ENCODE data around the gene BYSL.

BYSL gene

DNA sequence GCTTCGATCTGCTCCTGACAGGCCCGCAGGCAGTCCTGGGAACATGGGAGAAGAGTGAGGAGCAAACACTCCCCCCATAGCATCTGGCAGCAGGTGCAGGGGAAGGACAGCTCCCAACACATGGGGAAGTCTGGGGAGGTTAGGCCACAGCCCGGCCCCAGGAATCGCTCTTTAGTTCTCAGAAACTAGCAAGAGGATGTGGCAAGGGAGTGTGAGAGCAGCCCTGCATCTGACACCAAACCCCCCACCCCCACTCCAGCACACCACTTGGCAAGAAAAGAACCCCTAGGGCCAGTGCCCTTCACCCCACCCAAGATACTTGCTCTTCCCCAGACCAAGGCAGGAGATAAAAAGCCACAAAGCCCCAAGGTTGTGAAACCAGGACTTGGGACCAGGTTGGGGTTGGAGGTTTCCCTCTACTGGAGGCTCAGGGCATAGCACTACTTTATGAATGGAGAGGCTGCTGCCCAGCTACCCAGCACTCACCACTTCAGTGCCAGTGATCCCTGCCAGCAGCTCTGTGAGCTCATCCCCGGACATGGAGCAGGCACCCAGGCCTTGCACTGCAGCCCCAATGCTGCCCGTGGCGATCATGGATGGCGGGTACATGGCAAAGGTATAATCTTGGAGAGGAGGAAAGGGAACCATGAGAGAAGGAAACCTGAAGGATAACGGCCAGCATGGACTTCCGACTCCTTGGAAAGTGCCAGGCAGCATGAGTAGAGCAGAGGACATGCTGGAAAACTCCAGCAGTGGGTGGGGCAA is 15.0 kb downstream of the BYSL start:
- TF ChIP-seq EZH2phosphoT487 (IDR thresholded peaks at IDR 0.05; ENCODE audit: borderline replicate concordance, low read length): no peak
- TF ChIP-seq, protein P1, sequence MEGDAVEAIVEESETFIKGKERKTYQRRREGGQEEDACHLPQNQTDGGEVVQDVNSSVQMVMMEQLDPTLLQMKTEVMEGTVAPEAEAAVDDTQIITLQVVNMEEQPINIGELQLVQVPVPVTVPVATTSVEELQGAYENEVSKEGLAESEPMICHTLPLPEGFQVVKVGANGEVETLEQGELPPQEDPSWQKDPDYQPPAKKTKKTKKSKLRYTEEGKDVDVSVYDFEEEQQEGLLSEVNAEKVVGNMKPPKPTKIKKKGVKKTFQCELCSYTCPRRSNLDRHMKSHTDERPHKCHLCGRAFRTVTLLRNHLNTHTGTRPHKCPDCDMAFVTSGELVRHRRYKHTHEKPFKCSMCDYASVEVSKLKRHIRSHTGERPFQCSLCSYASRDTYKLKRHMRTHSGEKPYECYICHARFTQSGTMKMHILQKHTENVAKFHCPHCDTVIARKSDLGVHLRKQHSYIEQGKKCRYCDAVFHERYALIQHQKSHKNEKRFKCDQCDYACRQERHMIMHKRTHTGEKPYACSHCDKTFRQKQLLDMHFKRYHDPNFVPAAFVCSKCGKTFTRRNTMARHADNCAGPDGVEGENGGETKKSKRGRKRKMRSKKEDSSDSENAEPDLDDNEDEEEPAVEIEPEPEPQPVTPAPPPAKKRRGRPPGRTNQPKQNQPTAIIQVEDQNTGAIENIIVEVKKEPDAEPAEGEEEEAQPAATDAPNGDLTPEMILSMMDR (IDR thresholded peaks at IDR 0.05; ENCODE audit: low read depth, low read length, poor library complexity, severe bottlenecking): peak; percentile 92
- H4K20me1 ChIP-seq (ENCODE audit: control insufficient read depth, insufficient read depth, low read depth, low read length): peaks cover 3% of the 10 kb centered on the region; the same call in 1 of the 2 replicates
- peak overlapping the region; percentile 76 for H3K4me2 ChIP-seq (ENCODE audit: low read length)
- H3K4me3 ChIP-seq (ENCODE audit: low read length): peak overlapping the region; percentile 95
- no peaks in the 10 kb centered on the region for H3K9me2 ChIP-seq (replicated peaks; ENCODE audit: control insufficient read depth, low read length)
- H3K9me3 ChIP-seq (ENCODE audit: control insufficient read depth, insufficient read depth, low read length): no peaks in the 10 kb centered on the region
- H3K79me2 ChIP-seq (ENCODE audit: control insufficient read depth, low read length): peaks cover 84% of the 10 kb centered on the region
- H3K27me3 ChIP-seq (ENCODE audit: control insufficient read depth, low read length): no peaks in the 10 kb centered on the region
- peak overlapping the region; percentile 86 for H3K27ac ChIP-seq (ENCODE audit: low read depth, low read length)
- H3K36me3 ChIP-seq (ENCODE audit: control insufficient read depth, low read length): peaks cover 100% of the 10 kb centered on the region
- H3K4me1 ChIP-seq (ENCODE audit: control insufficient read depth, low read length): peaks cover 90% of the 10 kb centered on the region
- H3F3A ChIP-seq (ENCODE audit: control insufficient read depth, insufficient read depth): peaks cover 49% of the 10 kb centered on the region

- H3K36me3 ChIP-seq (ENCODE audit: control insufficient read depth, low read length): peaks cover 90% of the 10 kb centered on the region
- H3K27ac ChIP-seq (ENCODE audit: low read depth, low read length): peak overlapping the region; percentile 86
- H3K9me3 ChIP-seq (ENCODE audit: control insufficient read depth, insufficient read depth, low read length): no peaks in the 10 kb centered on the region
- H3K9me2 ChIP-seq (replicated peaks; ENCODE audit: control insufficient read depth, low read length): no peaks in the 10 kb centered on the region
- peaks cover 3% of the 10 kb centered on the region; the same call in 1 of the 2 replicates for H4K20me1 ChIP-seq (ENCODE audit: control insufficient read depth, insufficient read depth, low read depth, low read length)
- H3K79me2 ChIP-seq (ENCODE audit: control insufficient read depth, low read length): peaks cover 84% of the 10 kb centered on the region
- H3K4me1 ChIP-seq (ENCODE audit: control insufficient read depth, low read length): peaks cover 85% of the 10 kb centered on the region
- peak overlapping the region; percentile 95 for H3K4me3 ChIP-seq (ENCODE audit: low read length)
- TF ChIP-seq, protein P1 (IDR thresholded peaks at IDR 0.05; ENCODE audit: low read depth, low read length, poor library complexity, severe bottlenecking): no peak
- TF ChIP-seq EZH2phosphoT487 (IDR thresholded peaks at IDR 0.05; ENCODE audit: borderline replicate concordance, low read length): no peak
- H3K4me2 ChIP-seq (ENCODE audit: low read length): peak overlapping the region; percentile 76
- peaks cover 40% of the 10 kb centered on the region for H3F3A ChIP-seq (ENCODE audit: control insufficient read depth, insufficient read depth)
- no peaks in the 10 kb centered on the region for H3K27me3 ChIP-seq (ENCODE audit: control insufficient read depth, low read length)
Measured at GRCh38 chr6:41937472-41937860, 16.2 kb downstream of the BYSL start.

DNA sequence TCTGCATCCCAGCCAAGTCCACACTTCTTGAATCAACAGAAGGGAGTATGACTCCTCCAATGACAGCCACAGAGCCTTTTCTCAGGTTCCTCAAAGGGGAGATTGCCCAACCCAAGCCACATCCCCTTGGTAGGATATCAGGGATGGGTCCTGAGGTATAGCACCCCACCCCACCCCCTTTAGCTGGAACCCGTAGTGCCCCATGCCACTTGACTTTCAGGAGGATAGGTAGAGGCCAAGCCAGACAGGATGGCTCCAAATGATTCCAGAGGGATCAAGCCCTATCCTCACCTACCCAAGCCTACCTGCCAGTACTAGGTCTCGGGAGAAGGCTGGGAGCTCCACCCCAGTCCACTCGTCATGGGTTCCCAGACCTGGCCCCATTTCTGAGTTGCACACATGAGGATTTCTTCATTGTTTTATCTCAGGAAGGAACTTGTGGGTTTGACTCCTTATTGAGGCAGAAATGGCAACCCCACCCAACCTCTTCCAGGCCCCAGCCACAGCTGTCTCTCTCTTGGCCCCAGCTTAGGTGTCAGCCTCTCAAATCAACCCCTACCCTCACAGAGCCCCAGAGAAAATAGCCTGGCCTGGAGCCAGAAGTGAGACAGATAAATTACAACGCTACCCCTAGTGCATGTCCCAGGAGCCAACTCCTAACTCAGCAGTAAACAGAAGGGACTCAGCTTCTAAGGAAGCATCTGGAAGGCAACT is 16.7 kb downstream of the BYSL start:
- H3K4me1 ChIP-seq (ENCODE audit: control insufficient read depth, low read length): peaks cover 83% of the 10 kb centered on the region
- no peaks in the 10 kb centered on the region for H3K9me2 ChIP-seq (replicated peaks; ENCODE audit: control insufficient read depth, low read length)
- H3K27me3 ChIP-seq (ENCODE audit: control insufficient read depth, low read length): no peaks in the 10 kb centered on the region
- H3K4me3 ChIP-seq (ENCODE audit: low read length): peak overlapping the region; percentile 95
- H3K36me3 ChIP-seq (ENCODE audit: control insufficient read depth, low read length): peaks cover 85% of the 10 kb centered on the region
- peak overlapping the region; percentile 76 for H3K4me2 ChIP-seq (ENCODE audit: low read length)
- H3K27ac ChIP-seq (ENCODE audit: low read depth, low read length): peak overlapping the region; percentile 86
- H3K9me3 ChIP-seq (ENCODE audit: control insufficient read depth, insufficient read depth, low read length): no peaks in the 10 kb centered on the region
- H3K79me2 ChIP-seq (ENCODE audit: control insufficient read depth, low read length): peaks cover 81% of the 10 kb centered on the region
- TF ChIP-seq, protein P1 (IDR thresholded peaks at IDR 0.05; ENCODE audit: low read depth, low read length, poor library complexity, severe bottlenecking): no peak
- TF ChIP-seq EZH2phosphoT487 (IDR thresholded peaks at IDR 0.05; ENCODE audit: borderline replicate concordance, low read length): no peak
- peaks cover 36% of the 10 kb centered on the region for H3F3A ChIP-seq (ENCODE audit: control insufficient read depth, insufficient read depth)
- H4K20me1 ChIP-seq (ENCODE audit: control insufficient read depth, insufficient read depth, low read depth, low read length): peaks cover 3% of the 10 kb centered on the region; the same call in 1 of the 2 replicates
